ENCODE results near the gene SIPA1. TPM values are rescaled to one million over a fixed set of nuclear protein-coding genes. Genes with fewer than 3 reads are reported as not detected.

SIPA1 gene
- total and polyA plus RNA-seq, 9 of the 15 experiments (the other 6 are each of a cell fraction or from before 2014, with no cell fraction given), result 0.25 to 85.8 (median 16.8) TPM

DNA sequence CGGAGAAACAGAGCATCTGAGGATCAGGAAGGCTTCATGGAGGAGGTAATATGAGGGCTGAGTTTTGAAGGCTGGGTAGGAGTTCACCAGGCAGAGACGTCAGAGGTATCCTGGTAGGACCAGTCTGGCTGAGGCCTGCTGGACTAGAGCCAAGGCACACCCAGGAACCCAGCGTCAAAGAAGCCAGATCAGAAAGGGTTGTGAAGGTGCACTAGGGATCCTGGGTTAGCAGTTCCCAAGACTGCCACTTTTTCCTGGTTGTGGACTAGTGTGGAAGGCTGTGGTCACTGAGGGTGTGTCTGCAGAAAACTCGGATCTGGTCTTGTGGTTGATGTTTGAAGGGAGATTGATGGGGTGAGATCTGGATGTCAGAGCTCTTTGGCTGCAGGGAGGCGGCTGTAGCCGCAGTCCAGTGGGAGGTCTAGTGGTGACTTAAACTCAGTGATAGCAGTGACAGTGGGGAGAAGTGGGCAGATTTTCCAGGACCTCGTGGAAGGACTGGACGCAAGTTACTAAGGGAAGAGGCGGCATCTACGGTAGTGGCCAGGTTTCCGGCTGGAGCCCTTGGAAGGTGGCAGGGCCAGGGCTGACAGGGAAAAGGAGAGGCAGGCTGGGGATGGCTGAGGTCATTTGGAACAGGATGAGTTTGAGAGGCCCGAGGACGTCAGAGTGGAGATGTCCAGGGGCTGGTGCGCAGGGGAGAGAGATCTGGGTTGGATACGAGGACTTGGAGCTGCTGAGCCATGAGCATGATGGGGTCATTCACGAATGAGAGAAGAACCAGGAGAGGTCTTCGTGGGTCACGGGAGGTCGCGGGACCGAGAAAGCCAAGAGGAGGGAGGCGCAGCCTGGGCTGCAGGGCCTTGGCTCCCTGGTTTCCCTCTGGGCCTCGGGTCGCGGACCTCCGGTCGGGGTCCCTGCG, 13.9 kb downstream of the SIPA1 start (continued):
- TF ChIP-seq ZNF41 (CRISPR knock-in tag; conservative IDR thresholded peaks at IDR 0.05), result no peak
- TF ChIP-seq SIX5 (IDR thresholded peaks at IDR 0.05; ENCODE audit: borderline replicate concordance in 1 of 2, insufficient read depth in 1 of 2, low read depth in 1 of 2, low read length in 2 of 2), result no peak
- no peak for TF ChIP-seq GTF2E2 (tag; IDR thresholded peaks at IDR 0.05)
- no peak for TF ChIP-seq RBM39 (optimal IDR thresholded peaks at IDR 0.05; ENCODE audit: low read depth, low read length)
- TF ChIP-seq RAD51 (IDR thresholded peaks at IDR 0.05; ENCODE audit: borderline replicate concordance, low read depth), result no peak
- peak; percentile 40; the same call in 1 of the 2 replicates for TF ChIP-seq MTA1 (IDR thresholded peaks at IDR 0.05; ENCODE audit: borderline replicate concordance)
- no peak for TF ChIP-seq MEF2D (tag; conservative IDR thresholded peaks at IDR 0.05; ENCODE audit: low read depth)
- peak in 1 of 2 experiments; percentile 49; a peak in 1 of 4 replicates for TF ChIP-seq MAZ (CRISPR knock-in tag; conservative IDR thresholded peaks at IDR 0.05 in 1 of 2, IDR thresholded peaks at IDR 0.05 in 1 of 2)
- TF ChIP-seq ZNF165 (CRISPR knock-in tag; IDR thresholded peaks at IDR 0.05; ENCODE audit: borderline replicate concordance), result no peak
- TF ChIP-seq ZNF184 (CRISPR knock-in tag; IDR thresholded peaks at IDR 0.05), result no peak
- TF ChIP-seq SIRT6 (IDR thresholded peaks at IDR 0.05; ENCODE audit: low read depth, low read length), result no peak
- TF ChIP-seq, protein P1, sequence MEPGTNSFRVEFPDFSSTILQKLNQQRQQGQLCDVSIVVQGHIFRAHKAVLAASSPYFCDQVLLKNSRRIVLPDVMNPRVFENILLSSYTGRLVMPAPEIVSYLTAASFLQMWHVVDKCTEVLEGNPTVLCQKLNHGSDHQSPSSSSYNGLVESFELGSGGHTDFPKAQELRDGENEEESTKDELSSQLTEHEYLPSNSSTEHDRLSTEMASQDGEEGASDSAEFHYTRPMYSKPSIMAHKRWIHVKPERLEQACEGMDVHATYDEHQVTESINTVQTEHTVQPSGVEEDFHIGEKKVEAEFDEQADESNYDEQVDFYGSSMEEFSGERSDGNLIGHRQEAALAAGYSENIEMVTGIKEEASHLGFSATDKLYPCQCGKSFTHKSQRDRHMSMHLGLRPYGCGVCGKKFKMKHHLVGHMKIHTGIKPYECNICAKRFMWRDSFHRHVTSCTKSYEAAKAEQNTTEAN (CRISPR knock-in tag; IDR thresholded peaks at IDR 0.05), result no peak
- peak; percentile 15; the same call in 1 of the 2 replicates for TF ChIP-seq RNF2 (IDR thresholded peaks at IDR 0.05)
- TF ChIP-seq RBM14 (IDR thresholded peaks at IDR 0.05; ENCODE audit: borderline replicate concordance, insufficient read depth, low read depth, low read length), result no peak
- no peak for TF ChIP-seq CBX5 (IDR thresholded peaks at IDR 0.05; ENCODE audit: borderline replicate concordance, low read depth)
- TF ChIP-seq MTF1 (CRISPR knock-in tag; IDR thresholded peaks at IDR 0.05; ENCODE audit: borderline replicate concordance), result no peak
- no peak for TF ChIP-seq IRF2 (CRISPR knock-in tag; IDR thresholded peaks at IDR 0.05)
- TF ChIP-seq MTA2 (IDR thresholded peaks at IDR 0.05; ENCODE audit: low read depth), result no peak
- TF ChIP-seq ZNF584 (CRISPR knock-in tag; IDR thresholded peaks at IDR 0.05; ENCODE audit: low read depth), result no peak
- TF ChIP-seq NR2F6 (CRISPR knock-in tag; IDR thresholded peaks at IDR 0.05), result no peak
- TF ChIP-seq RBM34 (IDR thresholded peaks at IDR 0.05; ENCODE audit: borderline replicate concordance, insufficient read depth, low read length), result no peak
- no peak for TF ChIP-seq BRCA1 (IDR thresholded peaks at IDR 0.05)
- TF ChIP-seq BRCA1 (CRISPR knock-in tag; IDR thresholded peaks at IDR 0.05), result no peak
- TF ChIP-seq, protein P2, sequence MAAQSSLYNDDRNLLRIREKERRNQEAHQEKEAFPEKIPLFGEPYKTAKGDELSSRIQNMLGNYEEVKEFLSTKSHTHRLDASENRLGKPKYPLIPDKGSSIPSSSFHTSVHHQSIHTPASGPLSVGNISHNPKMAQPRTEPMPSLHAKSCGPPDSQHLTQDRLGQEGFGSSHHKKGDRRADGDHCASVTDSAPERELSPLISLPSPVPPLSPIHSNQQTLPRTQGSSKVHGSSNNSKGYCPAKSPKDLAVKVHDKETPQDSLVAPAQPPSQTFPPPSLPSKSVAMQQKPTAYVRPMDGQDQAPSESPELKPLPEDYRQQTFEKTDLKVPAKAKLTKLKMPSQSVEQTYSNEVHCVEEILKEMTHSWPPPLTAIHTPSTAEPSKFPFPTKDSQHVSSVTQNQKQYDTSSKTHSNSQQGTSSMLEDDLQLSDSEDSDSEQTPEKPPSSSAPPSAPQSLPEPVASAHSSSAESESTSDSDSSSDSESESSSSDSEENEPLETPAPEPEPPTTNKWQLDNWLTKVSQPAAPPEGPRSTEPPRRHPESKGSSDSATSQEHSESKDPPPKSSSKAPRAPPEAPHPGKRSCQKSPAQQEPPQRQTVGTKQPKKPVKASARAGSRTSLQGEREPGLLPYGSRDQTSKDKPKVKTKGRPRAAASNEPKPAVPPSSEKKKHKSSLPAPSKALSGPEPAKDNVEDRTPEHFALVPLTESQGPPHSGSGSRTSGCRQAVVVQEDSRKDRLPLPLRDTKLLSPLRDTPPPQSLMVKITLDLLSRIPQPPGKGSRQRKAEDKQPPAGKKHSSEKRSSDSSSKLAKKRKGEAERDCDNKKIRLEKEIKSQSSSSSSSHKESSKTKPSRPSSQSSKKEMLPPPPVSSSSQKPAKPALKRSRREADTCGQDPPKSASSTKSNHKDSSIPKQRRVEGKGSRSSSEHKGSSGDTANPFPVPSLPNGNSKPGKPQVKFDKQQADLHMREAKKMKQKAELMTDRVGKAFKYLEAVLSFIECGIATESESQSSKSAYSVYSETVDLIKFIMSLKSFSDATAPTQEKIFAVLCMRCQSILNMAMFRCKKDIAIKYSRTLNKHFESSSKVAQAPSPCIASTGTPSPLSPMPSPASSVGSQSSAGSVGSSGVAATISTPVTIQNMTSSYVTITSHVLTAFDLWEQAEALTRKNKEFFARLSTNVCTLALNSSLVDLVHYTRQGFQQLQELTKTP (IDR thresholded peaks at IDR 0.05; ENCODE audit: low read depth in 1 of 2, partially characterized antibody in 2 of 2), result no peak
